Breast epithelium (tissue), 3 donors: ENCODE results near the gene MMD.

Experiments used
- CTCF ChIP-seq, 3 donors: fragments of 450-650 bp; IDR thresholded peaks; one replicate each; pipeline ENCODE4 v1.5.1; 2016 to 2017; ENCODE audit warnings: antibody characterized with exemption in 3 of 3, mild to moderate bottlenecking in 3 of 3, moderate library complexity in 3 of 3
- POLR2A ChIP-seq: fragments of 450-650 bp; IDR thresholded peaks from one replicate; pipeline ENCODE4 v1.6.1; 2016; ENCODE audit warnings: antibody characterized with exemption, mild to moderate bottlenecking, moderate library complexity

GRCh38 chr17:55450232-55450825 lies 28.7 kb upstream of the MMD start:
- TF ChIP-seq CTCF (IDR thresholded peaks at IDR 0.05) (no peak), POLR2A (no peak)
